Coronary artery (tissue), 2 donors: ENCODE measurements around the gene RUFY4.

ENCODE experiments used
- DNase-seq: peaks from one replicate; pipeline ENCODE4 v3.0.0-alpha.2; 2017; ENCODE audit warnings: low spot score
- H3K27ac ChIP-seq, 2 donors: fragments of 200-600 bp; sonication (generic); one replicate each; pipeline ENCODE4 v1.5.1; 2016 to 2019
- H3K4me3 ChIP-seq: fragments of 200-600 bp; sonication (generic); 2 replicates; pipeline ENCODE4 v1.5.1; 2016; ENCODE audit warnings: mild to moderate bottlenecking, moderate library complexity
- TF ChIP-seq, protein P1 (sequence below): fragments of 200-600 bp; sonication (generic); IDR thresholded peaks from one replicate; pipeline ENCODE4 v1.5.1; 2019; ENCODE audit warnings: antibody characterized with exemption

RUFY4 gene, protein sequence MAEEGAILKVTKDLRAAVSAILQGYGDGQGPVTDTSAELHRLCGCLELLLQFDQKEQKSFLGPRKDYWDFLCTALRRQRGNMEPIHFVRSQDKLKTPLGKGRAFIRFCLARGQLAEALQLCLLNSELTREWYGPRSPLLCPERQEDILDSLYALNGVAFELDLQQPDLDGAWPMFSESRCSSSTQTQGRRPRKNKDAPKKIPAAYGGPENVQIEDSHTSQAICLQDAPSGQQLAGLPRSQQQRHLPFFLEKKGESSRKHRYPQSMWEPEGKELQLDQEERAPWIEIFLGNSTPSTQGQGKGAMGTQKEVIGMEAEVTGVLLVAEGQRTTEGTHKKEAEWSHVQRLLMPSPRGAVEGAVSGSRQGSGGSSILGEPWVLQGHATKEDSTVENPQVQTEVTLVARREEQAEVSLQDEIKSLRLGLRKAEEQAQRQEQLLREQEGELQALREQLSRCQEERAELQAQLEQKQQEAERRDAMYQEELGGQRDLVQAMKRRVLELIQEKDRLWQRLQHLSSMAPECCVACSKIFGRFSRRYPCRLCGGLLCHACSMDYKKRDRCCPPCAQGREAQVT

DNA sequence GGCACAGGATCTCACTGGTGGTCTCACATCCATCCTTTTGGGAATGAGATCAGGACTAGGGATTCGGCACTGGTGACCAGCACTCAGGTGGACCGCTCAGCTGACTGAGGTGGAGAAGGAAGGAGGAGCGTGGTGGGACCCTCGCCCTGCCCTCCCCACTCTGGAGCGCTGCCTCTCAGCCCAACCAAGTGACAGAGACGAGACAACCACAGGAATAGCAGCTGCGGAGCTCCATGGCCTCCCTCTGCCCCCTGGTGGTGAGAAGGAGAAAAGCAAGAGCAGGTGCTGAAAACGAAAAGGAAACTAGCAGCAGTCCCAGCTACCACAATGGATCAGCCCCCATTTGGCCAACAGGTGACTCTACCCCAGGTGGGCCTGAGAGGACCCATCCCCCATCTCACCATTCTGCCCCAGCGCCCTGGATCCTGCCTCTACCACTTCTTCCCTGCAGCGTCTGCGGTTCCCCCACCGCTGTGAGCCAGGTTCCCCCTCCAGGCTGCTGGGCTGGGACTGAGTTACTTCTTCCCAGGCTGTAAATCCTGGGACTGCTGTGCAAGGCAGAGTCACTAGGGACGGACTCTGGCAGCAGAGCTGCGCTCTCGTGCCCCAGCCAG lies at the start of gene RUFY4:
RUFY4 (plus strand) TSS at position 533 of the 614 bp plus-strand sequence. CDS start 1,353 bp downstream, outside the sequence.
- peak within 1 kb of the TSS in 1 of 2 donors; percentile 5 for H3K27ac ChIP-seq
- H3K4me3 ChIP-seq, result peak within 1 kb of the TSS; percentile 72
- peak; percentile 79 for DNase-seq
- TF ChIP-seq, protein P1, sequence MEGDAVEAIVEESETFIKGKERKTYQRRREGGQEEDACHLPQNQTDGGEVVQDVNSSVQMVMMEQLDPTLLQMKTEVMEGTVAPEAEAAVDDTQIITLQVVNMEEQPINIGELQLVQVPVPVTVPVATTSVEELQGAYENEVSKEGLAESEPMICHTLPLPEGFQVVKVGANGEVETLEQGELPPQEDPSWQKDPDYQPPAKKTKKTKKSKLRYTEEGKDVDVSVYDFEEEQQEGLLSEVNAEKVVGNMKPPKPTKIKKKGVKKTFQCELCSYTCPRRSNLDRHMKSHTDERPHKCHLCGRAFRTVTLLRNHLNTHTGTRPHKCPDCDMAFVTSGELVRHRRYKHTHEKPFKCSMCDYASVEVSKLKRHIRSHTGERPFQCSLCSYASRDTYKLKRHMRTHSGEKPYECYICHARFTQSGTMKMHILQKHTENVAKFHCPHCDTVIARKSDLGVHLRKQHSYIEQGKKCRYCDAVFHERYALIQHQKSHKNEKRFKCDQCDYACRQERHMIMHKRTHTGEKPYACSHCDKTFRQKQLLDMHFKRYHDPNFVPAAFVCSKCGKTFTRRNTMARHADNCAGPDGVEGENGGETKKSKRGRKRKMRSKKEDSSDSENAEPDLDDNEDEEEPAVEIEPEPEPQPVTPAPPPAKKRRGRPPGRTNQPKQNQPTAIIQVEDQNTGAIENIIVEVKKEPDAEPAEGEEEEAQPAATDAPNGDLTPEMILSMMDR, result peak; percentile 78

DNA sequence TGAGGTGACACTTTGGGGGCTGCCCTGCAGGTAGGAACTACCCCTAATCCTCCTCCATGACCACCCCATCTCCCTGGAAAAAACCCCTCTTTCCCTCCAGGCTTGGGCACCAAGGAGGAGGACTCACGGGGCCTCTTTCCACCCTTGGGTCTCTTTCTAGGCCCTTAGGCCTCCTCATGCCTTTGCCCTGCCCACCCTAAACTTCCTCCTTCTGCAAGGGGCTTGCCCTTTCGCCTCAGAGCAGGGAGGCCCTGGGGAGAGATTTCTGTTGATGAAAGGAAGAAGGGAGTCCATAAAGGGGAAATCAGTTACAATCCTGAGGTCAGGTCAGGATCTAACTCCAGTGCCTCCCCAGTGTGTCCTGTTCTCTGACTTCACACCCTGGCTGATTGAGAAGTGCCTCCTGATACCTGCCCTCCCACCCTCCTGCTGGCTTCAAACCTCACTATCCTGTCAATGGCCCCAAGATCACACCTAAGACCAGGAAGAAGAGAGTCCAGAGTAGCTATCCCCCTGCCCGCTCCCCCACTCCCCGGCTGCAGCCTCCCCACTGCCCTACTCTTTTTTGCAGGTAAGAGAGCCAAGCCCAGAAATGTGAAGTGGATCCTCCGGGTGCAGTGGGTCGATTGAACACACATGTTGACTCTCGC lies 49.5 kb upstream of the RUFY4 start:
- H3K27ac ChIP-seq, result peak overlapping the region; percentile 55 to 66
- DNase-seq, result peak; percentile 71
- H3K4me3 ChIP-seq, result no peak overlapping the region
- TF ChIP-seq, protein P1, result no peak

DNA sequence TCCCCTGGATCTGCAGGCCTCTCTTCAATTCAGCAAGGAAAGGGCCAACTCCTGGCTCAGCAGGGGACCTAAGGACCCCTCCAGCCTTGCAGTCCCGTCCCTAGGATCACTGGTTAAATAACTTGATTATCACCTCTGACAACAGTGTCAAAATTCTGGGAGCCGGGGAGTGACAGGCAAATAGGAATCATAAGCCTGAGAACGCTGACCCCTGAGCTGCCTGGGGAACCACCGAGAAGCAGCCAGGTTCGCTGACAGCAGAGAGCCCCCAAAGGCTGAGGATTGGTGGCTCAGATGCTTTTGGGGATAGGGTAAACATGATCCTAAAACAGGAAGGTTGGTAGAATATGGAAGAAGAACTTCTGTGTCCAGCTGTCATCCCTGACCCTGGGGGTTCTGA lies 48.8 kb upstream of the RUFY4 start:
- DNase-seq, result no peak
- TF ChIP-seq, protein P1, result no peak
- H3K4me3 ChIP-seq, result no peak overlapping the region
- peak overlapping the region in 1 of 2 donors; percentile 20 for H3K27ac ChIP-seq

DNA sequence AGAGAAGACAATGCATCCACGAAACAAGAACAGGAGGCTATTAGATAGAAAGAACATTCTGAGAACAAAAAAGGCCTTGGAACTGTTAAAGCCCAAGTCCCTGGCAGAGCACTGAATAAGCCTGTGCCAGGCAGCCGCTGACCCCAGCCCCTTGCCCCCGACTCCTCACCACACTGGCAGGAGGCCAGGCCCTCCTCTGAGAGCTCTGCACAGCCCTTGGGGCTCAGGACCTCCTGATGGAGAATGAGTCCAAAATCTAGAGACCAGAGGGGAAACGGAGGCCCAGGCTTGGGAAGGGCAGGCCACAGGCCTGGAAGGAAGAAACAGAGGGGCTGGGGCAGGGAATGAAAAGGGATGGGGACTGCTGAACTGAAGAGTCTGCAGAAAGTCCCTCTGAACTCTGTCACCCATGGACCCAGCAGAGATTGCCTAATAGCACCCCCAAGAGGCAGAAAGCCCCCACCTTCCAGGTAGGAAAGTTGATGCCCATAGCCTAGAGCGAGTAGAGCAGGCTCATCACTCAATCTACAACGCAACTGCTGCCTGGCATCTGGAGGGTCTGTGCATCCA lies 48.0 kb upstream of the RUFY4 start:
- H3K27ac ChIP-seq, result peak overlapping the region; percentile 68 to 76
- H3K4me3 ChIP-seq, result no peak overlapping the region
- TF ChIP-seq, protein P1, result no peak
- DNase-seq, result peak; percentile 52

DNA sequence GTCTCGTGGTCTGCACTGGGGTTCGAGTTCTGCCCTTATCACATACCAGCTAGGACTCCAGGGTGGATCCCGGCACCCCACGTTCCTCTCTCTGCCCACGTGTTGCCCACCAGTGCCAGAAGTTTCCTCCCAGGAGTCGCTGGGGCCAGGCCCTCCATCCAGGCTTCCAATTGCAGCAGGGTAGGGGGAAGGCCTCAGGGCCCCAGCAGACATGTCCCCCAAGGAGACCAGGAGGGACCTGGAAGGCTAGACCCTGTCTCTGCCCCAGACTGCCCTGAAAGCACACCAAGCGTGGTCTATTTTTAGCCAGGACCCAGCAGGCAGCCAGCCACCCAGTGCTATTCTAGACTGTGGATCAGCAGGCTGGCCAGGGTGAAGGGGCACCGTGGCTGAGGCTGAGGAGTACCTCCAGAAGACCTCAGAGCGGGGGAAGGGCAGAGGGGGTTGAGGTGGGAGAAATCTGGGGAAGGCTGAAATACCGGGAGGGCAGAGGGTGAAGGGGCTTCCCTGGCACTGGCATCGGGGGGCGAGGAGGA lies 47.4 kb upstream of the RUFY4 start:
- TF ChIP-seq, protein P1, result no peak
- peak; percentile 85 for DNase-seq
- H3K27ac ChIP-seq, result peak overlapping the region; percentile 68 to 76
- no peak overlapping the region for H3K4me3 ChIP-seq

DNA sequence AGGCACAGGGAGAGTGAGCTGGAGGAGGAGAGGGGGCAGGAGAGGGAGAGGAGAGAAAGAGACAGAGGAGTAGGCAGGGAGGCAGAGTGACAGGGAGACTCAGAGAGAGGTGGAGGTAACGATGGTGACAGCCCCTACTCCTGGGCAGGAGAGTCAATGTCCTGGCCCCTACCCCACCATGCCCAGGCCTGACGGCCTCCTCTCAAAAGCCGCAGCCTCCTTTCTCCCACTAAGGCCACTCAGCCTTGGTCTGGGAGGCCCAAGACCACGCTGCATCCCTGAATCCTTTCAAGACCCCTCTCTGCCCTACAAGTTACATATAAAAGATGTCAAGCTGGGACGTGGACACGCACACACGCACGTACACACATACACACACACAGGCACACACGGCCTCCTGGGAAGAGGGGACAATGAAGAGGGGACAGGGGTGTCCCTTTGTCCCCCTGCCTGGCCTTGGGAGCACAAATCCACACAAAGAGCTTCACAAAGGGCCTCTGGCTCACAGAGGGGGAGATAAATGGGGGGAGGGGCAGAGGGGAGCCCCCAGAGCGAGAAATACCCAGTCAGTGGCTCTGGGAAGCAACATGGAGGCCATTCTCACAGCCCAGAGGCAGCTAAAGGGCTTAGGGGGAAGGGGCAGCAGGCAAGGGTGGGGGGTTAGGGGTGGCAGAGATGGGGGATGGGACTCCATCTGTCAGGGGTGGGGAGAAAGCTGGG lies 46.8 kb upstream of the RUFY4 start:
- TF ChIP-seq, protein P1, result no peak
- no peak overlapping the region for H3K4me3 ChIP-seq
- peak overlapping the region; percentile 68 to 76 for H3K27ac ChIP-seq
- DNase-seq, result peak; percentile 68
